K562 (cell line): ENCODE data around the gene DDAH1. TPM values are rescaled to one million over a fixed set of nuclear protein-coding genes. Genes with fewer than 3 reads are reported as not detected.

Experiments
- ATF3 ChIP-seq, 2 experiments: fragments of 450-650 bp in 1 of 2; sonication (generic) in 1 of 2; formaldehyde crosslinking in 1 of 2; IDR thresholded peaks in 1 of 2; conservative IDR thresholded peaks in 1 of 2; 2 replicates each; pipeline versions ENCODE4 v1.6.1 to v1.8.1; 2016 to 2023; ENCODE audit warnings: mild to moderate bottlenecking in 2 of 2, moderate library complexity in 2 of 2, inconsistent platforms in 1 of 2, missing genetic modification reagents in 1 of 2
- CAMTA2 ChIP-seq: fragments of 250-450 bp; sonication (Bioruptor Pico); conservative IDR thresholded peaks from 2 replicates; pipeline ENCODE4 v1.5.1; 2022
- DACH1 ChIP-seq: fragments of 450-650 bp; IDR thresholded peaks from 2 replicates; pipeline ENCODE4 v1.6.1; 2018; ENCODE audit not compliant: partially characterized antibody
- DMBX1 ChIP-seq: fragments of 250-450 bp; sonication (Bioruptor Pico); IDR thresholded peaks from 2 replicates; pipeline ENCODE4 v1.8.0; 2022; ENCODE audit warnings: inconsistent platforms, mild to moderate bottlenecking, moderate library complexity, borderline replicate concordance
- ELF4 ChIP-seq: fragments of 450-650 bp; formaldehyde crosslinking; IDR thresholded peaks from 2 replicates; pipeline ENCODE4 v1.4.0; 2022; ENCODE audit warnings: missing genetic modification characterization
- ESRRA ChIP-seq: fragments of 450-650 bp; IDR thresholded peaks from 2 replicates; pipeline ENCODE4 v1.6.1; 2014; ENCODE audit warnings: low read depth, mild to moderate bottlenecking, moderate library complexity, borderline replicate concordance
- HDAC1 ChIP-seq, 2 experiments: fragments of 450-650 bp; IDR thresholded peaks; 2 replicates each; pipeline ENCODE4 v1.6.1; 2016 to 2017; ENCODE audit warnings: inconsistent platforms in 1 of 2, mild to moderate bottlenecking in 1 of 2, moderate library complexity in 1 of 2
- JUND ChIP-seq, 2 experiments: IDR thresholded peaks; 2 replicates in 1 of 2; 3 replicates in 1 of 2; pipeline ENCODE4 v1.6.1; 2011; ENCODE audit warnings: borderline replicate concordance in 2 of 2, low read depth in 2 of 2, low read length in 2 of 2, improper control_type of control experiment in 1 of 2, missing biosample characterization in 1 of 2, missing genetic modification characterization in 1 of 2, missing genetic modification reagents in 1 of 2
- KDM2B ChIP-seq: fragments of 250-450 bp; sonication (Bioruptor Pico); IDR thresholded peaks from 2 replicates; pipeline ENCODE4 v1.8.0; 2021; ENCODE audit warnings: mild to moderate bottlenecking, moderate library complexity
- L3MBTL2 ChIP-seq: fragments of 450-650 bp; IDR thresholded peaks from 2 replicates; pipeline ENCODE4 v1.6.1; 2016; ENCODE audit warnings: mild to moderate bottlenecking, moderate library complexity
- PHF20 ChIP-seq: fragments of 450-650 bp; IDR thresholded peaks from 2 replicates; pipeline ENCODE4 v1.6.1; 2018; ENCODE audit not compliant: partially characterized antibody
- PRMT5 ChIP-seq: sonication (generic); formaldehyde crosslinking; IDR thresholded peaks from 2 replicates; pipeline ENCODE4 v1.5.0; 2020; ENCODE audit warnings: missing genetic modification reagents
- REST ChIP-seq, 2 experiments: fragments of 450-650 bp; formaldehyde crosslinking in 1 of 2; IDR thresholded peaks; 2 replicates each; pipeline versions ENCODE4 v1.4.0 to v1.6.1; 2014 to 2020; ENCODE audit warnings: mild to moderate bottlenecking in 2 of 2, borderline replicate concordance in 1 of 2, low read depth in 1 of 2
- RUNX1 ChIP-seq: sonication (generic); IDR thresholded peaks from 2 replicates; pipeline ENCODE4 v1.6.1; 2016; ENCODE audit warnings: antibody characterized with exemption, low read depth
- SNIP1 ChIP-seq: fragments of 450-650 bp; IDR thresholded peaks from 2 replicates; pipeline ENCODE4 v1.7.1; 2017; ENCODE audit warnings: low read depth, mild to moderate bottlenecking
- SREBF1 ChIP-seq: fragments of 150-350 bp; IDR thresholded peaks from 2 replicates; pipeline ENCODE4 v1.6.1; 2014; ENCODE audit warnings: antibody characterized with exemption, low read depth, low read length, borderline replicate concordance
- SUPT5H ChIP-seq: fragments of 450-650 bp; IDR thresholded peaks from 2 replicates; pipeline ENCODE4 v1.6.1; 2016
- USF2 ChIP-seq: sonication (generic); formaldehyde crosslinking; IDR thresholded peaks from 2 replicates; pipeline ENCODE4 v1.5.0; 2020; ENCODE audit warnings: missing genetic modification reagents
- ZNF124 ChIP-seq: sonication (generic); formaldehyde crosslinking; IDR thresholded peaks from 2 replicates; pipeline ENCODE4 v1.8.1; 2022; ENCODE audit warnings: missing genetic modification reagents
- ZNF766 ChIP-seq: fragments of 200-800 bp; sonication (Bioruptor generic); conservative IDR thresholded peaks from 2 replicates; pipeline ENCODE4 v1.6.1; 2016; ENCODE audit warnings: missing genetic modification characterization, missing compliant biosample characterization
- polyA plus RNA-seq, 8 experiments: library from polyadenylated mRNA; depleted of rRNA in 4 of 8; stranded (reverse) in 5 of 8; unstranded in 3 of 8; fragments of >200 nt; fragmentation: Nextera tagmentation in 2 of 8; fragmentation: Illumina TruSeq in 1 of 8; extraction: Ambion mirVana in 2 of 8; extraction: Trizol in 1 of 8; gene quantifications; 2 replicates each; pipeline versions ENCODE4 v1.2.1 to v1.2.3, GENCODE V29; 2011 to 2014; ENCODE audit warnings: inconsistent platforms in 1 of 8, missing spikeins in 1 of 8
- total RNA-seq, 7 experiments: library from RNA; depleted of rRNA in 6 of 7; stranded (reverse); fragments of >200 nt in 6 of 7; fragmentation: Illumina TruSeq in 2 of 7; extraction: Trizol in 2 of 7; gene quantifications; 2 replicates each; pipeline versions ENCODE4 v1.2.1 to v1.2.3, GENCODE V29; 2011 to 2021; ENCODE audit warnings: low replicate concordance in 1 of 7

The DDAH1 gene
- total and polyA plus RNA-seq, 9 of the 15 experiments (the other 6 are each of a cell fraction or from before 2014, with no cell fraction given), result 0.04 to 0.24 (median 0.10) TPM

- TF ChIP-seq ZNF124 (CRISPR knock-in tag) (no peak), CAMTA2 (CRISPR knock-in tag) (no peak), ZNF766 (CRISPR knock-in tag) (0 out of 2 replicates have a peak, but pooled peaks have one; percentile 19), USF2 (CRISPR knock-in tag) (no peak), PHF20 (no peak), ATF3 (IDR thresholded peaks at IDR 0.05) (peak; percentile 60), ATF3 (CRISPR knock-in tag; conservative IDR thresholded peaks at IDR 0.05) (no peak), PRMT5 (no peak), RUNX1 (no peak), SNIP1 (no peak), KDM2B (CRISPR knock-in tag) (no peak), HDAC1 (IDR thresholded peaks at IDR 0.05) (no peak), DACH1 (no peak), DMBX1 (no peak), L3MBTL2 (no peak), SUPT5H (no peak), ELF4 (CRISPR knock-in tag) (no peak), REST (IDR thresholded peaks at IDR 0.05; ENCODE audit: borderline replicate concordance) (peak; percentile 48), REST (CRISPR knock-in tag; IDR thresholded peaks at IDR 0.05; ENCODE audit: low read depth) (no peak), ESRRA (peak; percentile 35; the same call in 1 of the 2 replicates), SREBF1 (no peak), JUND (IDR thresholded peaks at IDR 0.05; ENCODE audit: borderline replicate concordance, low read depth, low read length) (no peak), JUND (tag; IDR thresholded peaks at IDR 0.05; ENCODE audit: borderline replicate concordance, low read depth, low read length) (0 out of 3 replicates have a peak, but pooled peaks have one; percentile 30)
These were observed 189.9 kb downstream of the DDAH1 start (continued) for GRCh38 chr1:85274969-85275453.
